GM19328 (cell line): ENCODE results near the gene SPATA25.
"Not testable (repeated sequence)": the region's sequence is repeated elsewhere in the genome, so short reads cannot be mapped to it uniquely, and the experiment has no call there.

Experiments
- ATAC-seq: cut with Tn5 transposase; IDR thresholded peaks from one replicate; pipeline ENCODE4 v1.9.1; 2021; ENCODE audit warnings: mild to moderate bottlenecking, moderate library complexity; ENCODE audit not compliant: unreplicated experiment

The SPATA25 gene

GRCh38 chr20:45894797-45895196 is 7.4 kb upstream of the SPATA25 start:
- ATAC-seq = no peak

GRCh38 chr20:45893831-45894230 is 6.4 kb upstream of the SPATA25 start:
- no peak for ATAC-seq

- no peak for ATAC-seq
These were observed 5.5 kb upstream of the SPATA25 start for GRCh38 chr20:45892828-45893500.

GRCh38 chr20:45892049-45892825 is 4.8 kb upstream of the SPATA25 start:
- no peak for ATAC-seq

- ATAC-seq = peak; percentile 74
These were observed 3.9 kb upstream of the SPATA25 start, which contains the start of the genes CTSA and NEURL2 for GRCh38 chr20:45890985-45891983. Gene CTSA, plus strand, starts transcription at chr20:45891335. Its CDS starts 234 bp downstream, at chr20:45891569. Gene NEURL2, minus strand, starts transcription at chr20:45891208. Its CDS starts 217 bp downstream, at chr20:45890991.

- no peak for ATAC-seq
These were observed 2.9 kb upstream of the SPATA25 start for GRCh38 chr20:45890077-45890984.

- ATAC-seq = no peak
These were observed 1.3 kb upstream of the SPATA25 start for GRCh38 chr20:45888681-45889080.

GRCh38 chr20:45886590-45887345 is 654 bp downstream of the SPATA25 start:
- ATAC-seq = no peak

GRCh38 chr20:45883100-45883469 is 4.3 kb downstream of the SPATA25 start:
- ATAC-seq = no peak

GRCh38 chr20:45882469-45883099 is 4.8 kb downstream of the SPATA25 start:
- ATAC-seq = no peak

GRCh38 chr20:45880988-45881788 is 6.2 kb downstream of the SPATA25 start, which contains the start of gene ZSWIM1:
Gene ZSWIM1, plus strand, starts transcription at chr20:45881227. Its CDS starts 1,366 bp downstream, at chr20:45882593.
- peak; percentile 96 for ATAC-seq

GRCh38 chr20:45878076-45878761 is 9.2 kb downstream of the SPATA25 start:
- ATAC-seq = no peak

GRCh38 chr20:45874576-45874975 is 12.8 kb downstream of the SPATA25 start:
- no peak for ATAC-seq

- not testable (repeated sequence) for ATAC-seq
These were observed 13.3 kb downstream of the SPATA25 start for GRCh38 chr20:45874104-45874481.

GRCh38 chr20:45873409-45874103 is 13.9 kb downstream of the SPATA25 start:
- ATAC-seq = no peak

- no peak for ATAC-seq
These were observed 14.8 kb downstream of the SPATA25 start for GRCh38 chr20:45872626-45873025.

GRCh38 chr20:45867819-45868176 is 19.6 kb downstream of the SPATA25 start:
- ATAC-seq = no peak
